Thyroid gland (tissue), 4 donors: ENCODE results near the gene MRPL23.

Experiments used
- CTCF ChIP-seq, 6 experiments: fragments of 200-600 bp in 3 of 6; fragments of 450-650 bp in 3 of 6; sonication (generic) in 3 of 6; IDR thresholded peaks; one replicate each; pipeline ENCODE4 v1.5.1; 2016 to 2019; ENCODE audit warnings: antibody characterized with exemption in 6 of 6, mild to moderate bottlenecking in 2 of 6, inconsistent platforms in 1 of 6, moderate library complexity in 1 of 6
- POLR2A ChIP-seq, 2 donors: fragments of 450-650 bp; IDR thresholded peaks; one replicate each; pipeline ENCODE4 v1.6.1; 2017; ENCODE audit warnings: antibody characterized with exemption in 2 of 2, mild to moderate bottlenecking in 2 of 2, moderate library complexity in 1 of 2

GRCh38 chr11:1923201-1923956, 23.8 kb upstream of the MRPL23 start:
- TF ChIP-seq CTCF (IDR thresholded peaks at IDR 0.05): no peak
- no peak for TF ChIP-seq POLR2A (IDR thresholded peaks at IDR 0.05)
